COLO829 (cell line): Measurements from ENCODE around the gene ABCA9.
"Not testable (repeated sequence)": the region's sequence is repeated elsewhere in the genome, so short reads cannot be mapped to it uniquely, and the experiment has no call there.

Experiments
- DNase-seq: peaks from one replicate; pipeline ENCODE4 v3.0.0; 2012; ENCODE audit warnings: low spot score

ABCA9 gene

DNA sequence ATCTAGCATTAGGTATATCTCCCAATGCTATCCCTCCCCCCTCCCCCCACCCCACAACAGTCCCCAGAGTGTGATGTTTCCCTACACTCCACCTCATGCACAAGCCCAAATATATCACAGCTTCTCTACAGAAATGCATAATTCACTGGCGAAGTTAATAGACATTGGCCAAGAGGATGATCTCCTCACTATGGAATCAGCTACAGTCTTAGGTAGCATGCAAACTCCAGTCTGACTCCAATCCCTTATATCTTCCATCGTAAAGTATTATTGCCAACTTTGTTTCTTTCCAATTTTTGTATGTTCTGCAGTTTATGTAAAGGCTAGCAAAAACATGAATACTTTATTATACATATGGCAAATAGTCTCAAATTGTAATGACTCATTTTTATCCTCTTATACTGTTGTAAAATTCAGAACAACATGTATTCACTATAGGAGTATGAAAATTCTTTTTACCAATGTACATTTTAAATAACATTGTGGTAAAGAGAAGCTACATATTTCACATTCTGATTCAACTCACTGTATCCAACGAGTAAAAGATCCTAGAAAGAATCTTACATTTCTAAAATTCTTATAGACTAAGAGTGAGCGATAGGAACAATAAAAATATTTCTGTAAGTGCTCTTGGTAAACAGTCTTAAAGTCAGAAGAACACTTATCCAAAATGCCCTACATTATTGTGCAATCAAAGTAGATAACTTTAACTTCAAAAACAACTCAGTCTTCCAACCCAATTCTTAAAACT, 106.4 kb downstream of the ABCA9 start:
- no peak for DNase-seq

DNA sequence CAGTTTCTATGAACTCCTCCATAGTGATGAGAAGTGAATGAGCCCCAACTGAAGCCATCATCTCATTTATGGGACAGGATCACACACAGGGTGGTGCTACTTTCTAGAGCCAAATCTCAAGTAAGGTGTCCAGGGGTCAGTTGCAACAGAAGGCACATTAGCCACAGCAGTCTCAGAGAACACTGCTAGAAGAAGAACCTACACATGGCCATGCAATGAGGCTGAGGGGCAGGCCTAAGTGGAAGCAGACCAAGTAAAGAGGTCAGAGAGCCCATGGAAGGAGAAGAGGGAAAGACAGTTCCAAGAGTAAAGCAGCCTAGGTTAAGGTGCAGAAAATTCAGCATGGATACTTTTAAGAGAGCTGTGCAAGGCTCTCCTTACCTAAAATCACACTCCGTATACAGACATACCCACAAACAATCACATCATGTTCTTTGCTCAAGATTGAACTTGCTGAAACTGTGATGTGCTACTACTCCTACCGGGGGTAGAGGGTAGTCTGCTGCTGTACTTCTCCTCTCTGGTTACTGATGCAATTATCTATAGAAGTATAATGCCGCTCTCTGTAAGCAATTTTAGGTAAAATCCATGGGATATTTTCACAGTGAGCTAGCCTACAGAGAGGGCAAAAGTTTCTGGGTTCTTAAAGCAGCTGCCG, 107.3 kb downstream of the ABCA9 start:
- DNase-seq: no peak

DNA sequence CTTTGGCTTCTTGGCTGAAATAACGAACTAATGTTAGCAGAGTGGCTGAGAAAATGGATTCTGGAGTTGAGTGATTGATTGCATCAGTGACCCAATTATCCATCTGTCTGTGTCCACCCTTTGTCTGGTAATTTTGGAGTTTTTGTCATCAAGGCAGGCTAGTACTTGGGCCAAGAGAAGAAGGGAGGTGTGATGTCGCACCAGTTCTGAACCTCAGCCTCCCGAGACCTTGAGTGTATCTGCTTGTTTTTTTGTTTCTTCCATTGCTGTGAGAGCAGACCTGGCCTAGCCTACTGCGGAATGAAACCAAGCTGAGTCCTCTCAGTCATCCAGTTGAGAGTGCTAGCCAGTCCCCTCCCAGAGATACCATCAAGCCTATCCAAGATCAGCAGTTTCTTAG, 110.0 kb downstream of the ABCA9 start:
- DNase-seq: no peak

DNA sequence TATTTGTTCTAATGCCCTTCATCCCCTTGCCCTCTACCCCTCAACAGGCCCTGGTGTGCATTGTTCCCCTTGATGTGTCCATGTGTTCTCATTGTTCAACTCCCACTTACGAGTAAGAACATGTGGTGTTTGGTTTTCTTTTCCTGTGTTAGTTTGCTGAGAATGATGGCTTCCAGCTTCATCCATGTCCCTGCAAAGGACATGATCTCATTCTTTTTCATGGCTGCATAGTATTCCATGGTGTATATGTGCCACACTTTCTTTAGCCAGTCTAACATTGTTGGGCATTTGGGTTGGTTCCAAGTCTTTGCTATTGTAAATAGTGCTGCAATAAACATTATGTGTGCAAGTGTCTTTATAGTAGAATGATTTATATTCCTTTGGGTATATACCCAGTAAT, 112.9 kb downstream of the ABCA9 start:
- not testable (repeated sequence) for DNase-seq

DNA sequence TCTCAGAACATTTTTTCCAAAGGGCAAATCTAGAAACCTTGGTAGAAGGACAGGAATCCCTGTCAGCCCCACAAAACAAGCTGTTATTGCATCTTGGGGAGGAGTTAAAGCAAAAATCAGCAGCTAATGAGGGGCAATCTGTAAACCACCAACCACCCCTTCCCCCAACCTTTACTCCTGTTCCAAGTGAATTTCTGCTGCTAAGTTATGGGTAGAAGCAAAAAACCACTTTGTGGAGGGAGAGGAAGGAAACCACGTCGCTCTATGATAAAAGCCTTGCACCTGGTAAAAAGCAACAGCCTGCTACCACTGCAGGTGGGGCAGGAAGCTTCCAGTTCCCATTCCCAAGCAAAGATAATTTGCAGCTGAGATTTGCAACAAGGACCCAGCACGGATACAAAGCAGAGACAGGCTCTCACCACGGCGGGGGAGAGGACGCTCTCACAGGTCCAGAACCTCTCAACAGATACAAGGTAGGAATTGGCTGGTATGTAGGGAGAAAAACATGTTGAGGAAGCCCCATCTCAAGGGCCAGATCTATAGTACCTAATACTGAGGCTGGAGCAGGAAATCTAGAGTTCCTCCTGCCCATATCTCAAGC, 116.2 kb downstream of the ABCA9 start:
- DNase-seq: no peak

DNA sequence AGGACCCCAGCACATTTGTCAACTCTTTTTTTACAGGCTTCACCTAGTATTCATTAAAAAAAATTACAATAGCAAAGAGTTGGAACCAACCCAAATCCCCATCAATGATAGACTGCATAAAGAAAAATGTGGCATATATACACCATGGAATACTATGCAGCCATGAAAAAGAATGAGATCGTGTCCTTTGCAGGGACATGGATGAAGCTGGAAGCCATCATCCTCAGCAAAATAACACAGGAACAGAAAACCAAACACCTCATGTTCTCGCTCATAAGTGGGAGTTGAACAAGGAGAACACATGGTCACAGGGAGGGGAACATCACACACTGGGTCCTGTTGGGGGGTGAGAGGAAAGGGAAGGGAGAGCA, 116.9 kb downstream of the ABCA9 start:
- not testable (repeated sequence) for DNase-seq

DNA sequence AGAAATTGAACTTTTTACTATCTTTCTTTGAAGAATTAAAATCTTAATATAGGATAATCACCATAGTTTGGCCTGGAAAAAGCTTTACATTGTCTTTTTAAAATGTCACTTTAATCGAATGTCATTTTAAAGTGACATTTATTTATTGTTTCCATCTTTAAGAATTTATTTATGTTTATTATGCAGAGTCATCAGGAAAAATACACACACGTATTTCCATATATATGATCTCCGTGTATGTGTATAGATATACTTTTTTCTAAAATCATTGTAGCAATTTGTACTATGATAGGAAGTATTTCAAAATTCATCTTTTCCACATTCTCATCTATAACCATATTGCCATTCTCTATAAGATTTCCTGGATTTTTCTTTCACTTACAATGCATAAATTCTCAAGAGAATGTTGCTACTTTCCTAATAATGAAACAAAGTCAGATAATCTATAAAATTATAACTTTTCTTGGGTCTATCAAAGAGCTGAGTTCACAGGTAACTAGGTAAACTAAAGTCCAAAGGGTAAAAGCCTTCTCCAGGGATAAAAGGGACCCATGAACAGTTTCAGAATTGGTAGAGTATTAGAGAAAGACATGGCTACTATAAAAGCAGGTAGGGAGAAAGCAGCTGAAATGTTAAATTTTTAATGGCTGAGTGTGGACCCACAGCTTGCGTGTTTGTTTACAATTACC, 117.5 kb downstream of the ABCA9 start:
- DNase-seq: no peak

DNA sequence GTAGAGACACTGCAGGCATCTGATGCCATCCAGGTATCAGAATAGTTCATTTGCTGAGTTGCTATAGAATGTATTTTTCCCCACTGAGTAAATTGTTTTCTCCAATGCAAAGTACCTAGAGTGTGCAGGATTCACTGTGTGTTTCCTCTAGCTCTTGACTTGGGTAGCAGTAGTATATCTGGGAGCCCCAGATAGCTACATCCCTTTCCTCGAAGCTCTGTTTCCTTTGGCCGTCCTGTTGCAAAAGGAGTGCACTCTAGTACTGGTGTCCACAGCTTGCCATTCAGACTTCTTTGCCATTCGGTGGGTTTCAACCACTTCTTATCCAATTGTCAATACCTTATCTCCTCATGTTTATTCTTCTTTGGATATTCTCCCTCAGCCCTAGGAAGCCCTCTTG, 118.3 kb downstream of the ABCA9 start:
- no peak for DNase-seq

DNA sequence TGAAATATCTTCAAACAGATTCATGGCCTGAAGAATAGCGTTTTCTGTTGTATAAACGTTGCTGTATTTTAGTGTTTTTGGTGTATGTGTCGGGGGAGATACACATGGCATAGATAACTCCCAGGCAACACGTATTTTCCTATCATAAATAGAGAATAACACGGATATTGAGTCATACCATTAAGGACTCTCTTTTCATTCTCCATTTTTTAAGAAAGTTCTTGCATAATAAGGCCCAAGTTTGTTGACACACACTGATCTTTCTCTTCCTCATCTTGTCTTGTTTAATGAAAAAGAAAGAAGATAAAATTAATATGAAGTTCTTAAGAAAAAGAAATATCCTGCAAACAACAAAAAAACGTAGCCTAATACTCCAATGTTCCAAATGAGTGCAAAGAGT, 119.0 kb downstream of the ABCA9 start:
- DNase-seq: no peak

- DNase-seq: no peak
Measured at GRCh38 chr17:68939195-68939594, 121.5 kb downstream of the ABCA9 start.

DNA sequence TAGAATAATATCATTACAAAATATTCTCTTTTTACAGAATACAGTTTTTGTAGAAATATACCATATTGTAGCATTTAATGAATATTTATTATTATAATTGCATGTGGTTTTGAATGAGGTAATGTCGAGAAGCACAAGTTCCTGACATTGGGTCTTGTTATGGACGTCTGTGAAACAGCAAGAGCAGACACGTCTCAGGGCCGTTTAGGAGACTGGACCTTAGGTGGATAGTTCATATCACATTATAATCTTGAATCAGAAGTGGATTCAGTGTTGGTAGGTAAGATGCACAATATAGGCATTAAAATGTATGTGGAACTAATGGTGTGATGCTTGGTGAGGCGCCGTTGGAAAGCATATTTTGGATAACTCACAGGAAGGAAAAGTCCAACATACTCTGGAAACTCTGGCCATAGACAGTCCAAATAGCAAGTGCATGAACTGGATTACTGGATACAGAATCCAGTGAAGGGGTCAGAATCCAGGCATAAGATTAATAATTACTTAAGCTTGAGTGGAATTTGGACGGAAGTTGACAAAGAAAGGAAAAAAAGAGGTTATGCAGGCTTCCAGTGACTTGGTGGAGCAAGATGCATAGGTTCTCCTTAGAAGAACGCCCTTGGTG, 122.7 kb downstream of the ABCA9 start:
- DNase-seq: no peak

DNA sequence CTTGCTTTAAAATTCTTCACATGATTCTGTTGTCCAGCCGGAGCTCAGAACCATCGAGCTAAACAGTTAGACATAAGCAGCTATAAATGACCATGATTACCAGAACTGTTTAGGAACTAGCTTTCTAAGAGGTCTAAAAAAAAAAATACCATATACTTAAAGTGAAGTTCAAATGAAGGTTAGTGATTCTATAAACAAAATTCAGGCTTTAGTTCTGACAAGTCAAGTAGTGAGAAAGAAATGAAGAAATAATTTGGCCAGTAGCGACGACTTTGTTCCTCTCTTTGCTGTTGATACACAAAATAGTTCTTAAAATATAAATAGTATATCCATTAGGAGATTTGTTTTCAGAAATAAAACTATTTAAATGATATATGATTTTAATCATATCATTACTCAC, 133.2 kb downstream of the ABCA9 start:
- no peak for DNase-seq

- no peak for DNase-seq
Measured at GRCh38 chr17:68924793-68925720, 135.7 kb downstream of the ABCA9 start.
